Activated T-helper 2 cell treated with anti-CD3 and anti-CD28 coated beads, Interferon-gamma antibody, Interleukin-2, Interleukin-4, amounts not matched to agents 10 μg/mL and 5 μg/mL and 100 μg/mL, durations not matched to agents 14 hours and 24 hours and 36 hours (primary cell): Measurements from ENCODE around the gene SRRD. TPM values are rescaled to one million over a fixed set of nuclear protein-coding genes. Genes with fewer than 3 reads are reported as not detected.
"Not testable (repeated sequence)": the region's sequence is repeated elsewhere in the genome, so short reads cannot be mapped to it uniquely, and the experiment has no call there.

Experiments
- DNase-seq: peaks from one replicate; pipeline ENCODE4 v3.0.0; 2021; ENCODE audit warnings: low spot score
- H3K27ac Mint-ChIP-seq: one replicate; pipeline ENCODE4 v1.8.0; 2021; ENCODE audit warnings: mixed read lengths
- H3K27me3 Mint-ChIP-seq: one replicate; pipeline ENCODE4 v1.8.0; 2021; ENCODE audit warnings: low read depth, mixed read lengths
- H3K36me3 Mint-ChIP-seq: one replicate; pipeline ENCODE4 v1.8.0; 2021; ENCODE audit warnings: low read depth, mixed read lengths
- H3K4me1 Mint-ChIP-seq: one replicate; pipeline ENCODE4 v1.8.0; 2021; ENCODE audit warnings: low read depth, mixed read lengths
- H3K4me3 Mint-ChIP-seq: one replicate; pipeline ENCODE4 v1.8.0; 2021; ENCODE audit warnings: low read depth, mild to moderate bottlenecking, moderate library complexity, mixed read lengths
- H3K9me3 Mint-ChIP-seq: one replicate; pipeline ENCODE4 v1.8.0; 2021; ENCODE audit warnings: mixed read lengths
- intact Hi-C: fragments of 100-400 bp; cut with micrococcal nuclease; formaldehyde crosslinking; loops from one replicate; pipeline ENCODE4 v1.15.1; 2023
- total RNA-seq: library from RNA; stranded (reverse); gene quantifications from 2 replicates; pipeline ENCODE4 v1.2.3, GENCODE V29; 2022

SRRD gene
- total RNA-seq, 1 donor from 2014 or later, result 21.6 TPM

DNA sequence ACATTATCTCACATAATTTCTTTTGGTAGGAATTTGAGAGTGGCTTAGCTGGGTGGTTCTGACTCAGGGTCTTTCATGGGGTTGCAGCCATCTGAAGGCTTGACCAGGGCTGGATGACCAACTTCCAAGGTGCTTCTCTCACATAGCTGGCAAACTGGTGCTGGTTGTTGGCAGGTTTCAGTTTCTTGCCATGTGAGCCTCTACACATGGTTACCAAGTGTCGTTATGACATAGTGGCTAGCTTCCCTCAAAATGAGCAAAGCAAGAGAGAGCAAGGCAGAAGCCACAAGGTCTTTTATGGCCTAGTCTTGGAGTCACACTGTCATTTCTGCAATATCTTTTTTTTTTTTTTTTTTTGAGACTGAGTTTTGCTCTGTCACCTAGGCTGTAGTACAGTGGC is 32.8 kb downstream of the SRRD start:
- no peak for DNase-seq
- Mint-ChIP-seq H3K27ac (no peak overlapping the region), H3K4me3 (no peak overlapping the region), H3K36me3 (peaks cover 6% of the 10 kb centered on the region), H3K9me3 (no peaks in the 10 kb centered on the region), H3K27me3 (no peaks in the 10 kb centered on the region), H3K4me1 (peaks cover 15% of the 10 kb centered on the region)
- intact Hi-C loops, result no loop called here

DNA sequence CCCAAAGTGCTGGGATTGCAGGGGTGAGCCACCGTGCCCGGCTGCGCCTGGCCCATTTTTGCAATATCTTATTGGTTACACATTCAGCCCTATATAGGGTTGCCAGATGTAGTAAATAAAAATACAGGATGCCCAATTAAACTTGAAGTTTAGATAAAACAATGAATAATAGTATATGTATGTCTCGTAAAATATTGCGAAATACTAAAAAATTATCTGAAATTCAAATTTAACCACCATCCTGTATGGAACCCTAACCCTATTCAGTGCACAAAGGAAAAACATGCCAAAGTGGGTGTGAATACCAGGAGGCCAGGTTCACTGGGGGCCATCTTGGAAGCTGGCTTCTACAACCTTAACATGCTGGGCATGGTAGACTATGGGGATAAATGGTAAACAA is 33.8 kb downstream of the SRRD start:
- no peak for DNase-seq
- Mint-ChIP-seq H3K4me3 (no peak overlapping the region), H3K36me3 (peaks cover 2% of the 10 kb centered on the region), H3K9me3 (no peaks in the 10 kb centered on the region), H3K27ac (no peak overlapping the region), H3K4me1 (peaks cover 15% of the 10 kb centered on the region), H3K27me3 (no peaks in the 10 kb centered on the region)
- intact Hi-C loops, result no loop called here

DNA sequence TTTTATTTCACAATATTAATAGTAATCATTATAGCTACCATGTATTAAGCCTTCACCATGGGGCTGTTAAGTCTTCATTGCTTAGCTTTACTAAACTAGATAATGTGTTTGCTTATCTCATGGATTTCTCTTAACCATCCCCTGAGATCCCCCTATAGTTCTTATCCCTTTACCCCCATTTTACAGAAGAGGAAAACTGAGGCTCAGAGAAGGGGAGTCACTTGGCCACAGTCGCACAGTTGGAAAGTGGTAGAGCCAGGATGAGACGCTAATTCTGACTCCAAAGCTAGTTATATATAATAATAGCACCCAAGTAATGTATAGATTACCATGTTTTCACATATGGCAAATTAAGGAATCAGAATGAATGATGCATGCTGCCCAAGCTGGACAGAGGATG is 38.3 kb downstream of the SRRD start:
- H3K27ac Mint-ChIP-seq, result no peak overlapping the region
- no peak for DNase-seq
- H3K27me3 Mint-ChIP-seq, result no peaks in the 10 kb centered on the region

GRCh38 chr22:26522592-26522991 is 38.9 kb downstream of the SRRD start:
- intact Hi-C loops, result no loop called here
- no peaks in the 10 kb centered on the region for H3K4me1 Mint-ChIP-seq
- no peaks in the 10 kb centered on the region for H3K9me3 Mint-ChIP-seq
- no peak overlapping the region for H3K4me3 Mint-ChIP-seq
- H3K27me3 Mint-ChIP-seq, result no peaks in the 10 kb centered on the region
- H3K36me3 Mint-ChIP-seq, result peaks cover 4% of the 10 kb centered on the region
- no peak for DNase-seq
- H3K27ac Mint-ChIP-seq, result no peak overlapping the region

More for the DNA sequence above, 38.3 kb downstream of the SRRD start:
- intact Hi-C loops, result no loop called here
- H3K4me3 Mint-ChIP-seq, result no peak overlapping the region
- no peaks in the 10 kb centered on the region for H3K4me1 Mint-ChIP-seq
- H3K36me3 Mint-ChIP-seq, result peaks cover 3% of the 10 kb centered on the region
- no peaks in the 10 kb centered on the region for H3K9me3 Mint-ChIP-seq

DNA sequence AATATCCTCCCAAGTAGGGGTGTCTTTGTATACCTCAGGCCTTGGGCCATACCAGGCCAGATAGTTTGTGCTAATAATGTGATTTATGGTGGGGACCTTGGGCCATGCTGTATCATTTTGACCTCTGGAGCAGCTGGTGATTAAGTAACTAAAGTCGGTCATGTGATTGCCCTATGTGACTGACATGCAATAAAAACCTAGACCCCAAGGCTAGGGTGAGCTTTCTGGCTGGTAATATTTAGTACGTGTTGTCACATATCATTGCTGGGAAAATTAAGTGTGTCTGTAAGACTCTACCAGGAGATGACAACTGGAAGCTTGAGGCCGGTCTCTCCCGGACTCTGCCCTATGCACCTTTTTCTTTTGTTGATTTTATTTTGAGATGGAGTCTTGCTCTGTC is 41.2 kb downstream of the SRRD start:
- no peaks in the 10 kb centered on the region for H3K9me3 Mint-ChIP-seq
- H3K36me3 Mint-ChIP-seq, result peaks cover 7% of the 10 kb centered on the region
- no peak overlapping the region for H3K4me3 Mint-ChIP-seq
- no peak for DNase-seq
- H3K27me3 Mint-ChIP-seq, result no peaks in the 10 kb centered on the region
- H3K4me1 Mint-ChIP-seq, result no peaks in the 10 kb centered on the region
- intact Hi-C loops, result no loop called here
- no peak overlapping the region for H3K27ac Mint-ChIP-seq

DNA sequence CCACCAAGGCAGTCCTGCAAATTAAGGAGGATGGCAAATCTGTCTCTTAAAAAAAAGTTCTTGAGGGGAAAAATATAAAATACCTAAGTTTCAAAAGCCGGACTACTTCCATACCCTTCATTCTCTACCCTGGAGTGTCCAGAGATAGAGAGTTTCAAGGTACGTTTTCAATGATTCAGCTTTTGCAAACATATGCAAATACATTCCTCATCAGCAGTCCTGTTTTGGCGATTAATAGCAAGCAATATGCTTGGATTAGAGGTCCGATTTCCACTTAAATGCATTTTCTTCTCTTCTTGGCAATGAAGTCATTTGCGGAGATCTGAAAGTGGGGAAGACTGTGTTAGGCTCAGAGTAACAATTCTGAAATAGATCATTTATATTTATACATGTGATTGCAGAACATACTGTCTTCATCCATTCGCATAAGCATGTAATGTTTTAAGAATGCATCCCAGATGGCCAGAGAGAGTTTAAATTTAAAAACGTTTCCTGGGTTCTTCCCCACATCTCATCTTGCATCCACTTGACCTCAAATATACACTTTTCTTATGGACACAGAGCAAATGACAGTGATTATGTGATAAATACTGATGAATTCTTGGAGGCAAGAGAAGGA is 42.4 kb downstream of the SRRD start:
- Mint-ChIP-seq H3K27me3 (no peaks in the 10 kb centered on the region), H3K27ac (no peak overlapping the region), H3K4me3 (no peak overlapping the region), H3K9me3 (no peaks in the 10 kb centered on the region), H3K4me1 (no peaks in the 10 kb centered on the region), H3K36me3 (peaks cover 8% of the 10 kb centered on the region)
- intact Hi-C loops, result no loop called here
- DNase-seq, result no peak

- H3K4me3 Mint-ChIP-seq, result no peak overlapping the region
- intact Hi-C loops, result no loop called here
- no peaks in the 10 kb centered on the region for H3K9me3 Mint-ChIP-seq
- no peaks in the 10 kb centered on the region for H3K27me3 Mint-ChIP-seq
- no peak for DNase-seq
- peaks cover 17% of the 10 kb centered on the region for H3K36me3 Mint-ChIP-seq
- H3K4me1 Mint-ChIP-seq, result no peaks in the 10 kb centered on the region
- no peak overlapping the region for H3K27ac Mint-ChIP-seq
Measured at GRCh38 chr22:26527167-26527566, 43.5 kb downstream of the SRRD start.

- Mint-ChIP-seq H3K4me3 (no peak overlapping the region), H3K4me1 (peaks cover 6% of the 10 kb centered on the region), H3K36me3 (peaks cover 23% of the 10 kb centered on the region), H3K9me3 (no peaks in the 10 kb centered on the region), H3K27ac (no peak overlapping the region), H3K27me3 (no peaks in the 10 kb centered on the region)
- no peak for DNase-seq
- intact Hi-C loops, result no loop called here
Measured at GRCh38 chr22:26527574-26528465, 44.1 kb downstream of the SRRD start.

GRCh38 chr22:26528518-26528917 is 44.8 kb downstream of the SRRD start:
- H3K4me1 Mint-ChIP-seq, intact Hi-C loops, H3K27ac Mint-ChIP-seq, H3K9me3 Mint-ChIP-seq, DNase-seq, H3K27me3 Mint-ChIP-seq, H3K4me3 Mint-ChIP-seq: not testable (repeated sequence)
- peaks cover 23% of the 10 kb centered on the region for H3K36me3 Mint-ChIP-seq

- peaks cover 6% of the 10 kb centered on the region for H3K4me1 Mint-ChIP-seq
- no peak overlapping the region for H3K4me3 Mint-ChIP-seq
- no peak for DNase-seq
- intact Hi-C loops, result no loop called here
- no peak overlapping the region for H3K27ac Mint-ChIP-seq
- H3K27me3 Mint-ChIP-seq, result no peaks in the 10 kb centered on the region
- H3K9me3 Mint-ChIP-seq, result no peaks in the 10 kb centered on the region
- H3K36me3 Mint-ChIP-seq, result peaks cover 23% of the 10 kb centered on the region
Measured at GRCh38 chr22:26529345-26529744, 45.7 kb downstream of the SRRD start.

GRCh38 chr22:26534171-26534855 is 50.6 kb downstream of the SRRD start:
- Mint-ChIP-seq H3K4me3 (no peak overlapping the region), H3K4me1 (peaks cover 10% of the 10 kb centered on the region), H3K27me3 (no peaks in the 10 kb centered on the region), H3K27ac (no peak overlapping the region), H3K36me3 (peaks cover 25% of the 10 kb centered on the region), H3K9me3 (no peaks in the 10 kb centered on the region)
- DNase-seq, result no peak
- intact Hi-C loops, result no loop called here

DNA sequence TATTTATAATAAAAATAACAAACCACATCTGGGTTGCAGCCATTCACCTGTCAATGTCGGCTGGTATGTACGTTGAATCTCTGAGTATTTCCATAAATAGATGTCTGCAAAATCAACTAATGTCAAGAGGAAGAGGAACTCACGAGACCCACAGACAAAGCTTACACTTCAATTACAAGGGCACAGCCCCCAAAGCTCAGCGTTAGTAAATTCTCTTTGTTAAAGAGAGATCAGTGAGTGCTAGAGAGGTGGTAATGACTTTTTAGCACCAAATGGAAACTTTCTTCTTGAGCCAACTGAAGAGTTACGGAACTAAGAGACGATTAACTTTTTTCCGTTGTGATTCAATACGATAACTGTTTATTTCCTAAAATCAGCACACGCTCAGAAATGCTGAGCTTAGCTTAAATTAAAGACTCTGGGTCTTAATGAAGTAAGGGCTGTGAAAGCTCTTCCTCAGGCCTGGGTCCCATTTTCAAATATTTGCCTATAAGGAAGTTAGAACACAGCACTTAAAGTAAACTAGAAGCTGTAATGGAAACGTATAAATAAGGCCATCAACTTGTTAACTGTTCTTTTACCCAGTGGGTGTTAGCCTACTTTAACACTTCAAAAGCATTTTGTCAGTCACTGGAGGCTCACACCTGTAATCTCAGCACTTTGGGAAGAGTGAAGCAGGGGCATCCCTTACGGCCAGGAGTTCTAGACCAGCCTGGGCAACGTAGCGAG is 51.4 kb downstream of the SRRD start:
- Mint-ChIP-seq H3K4me3 (no peak overlapping the region), H3K9me3 (no peaks in the 10 kb centered on the region), H3K4me1 (peaks cover 10% of the 10 kb centered on the region), H3K27me3 (no peaks in the 10 kb centered on the region), H3K27ac (peak overlapping the region; percentile 17), H3K36me3 (peaks cover 25% of the 10 kb centered on the region)
- intact Hi-C loops, result no loop called here
- DNase-seq, result no peak
